HS-5 (cell line): ENCODE measurements around the gene CARD10.
"Not testable (repeated sequence)": the region's sequence is repeated elsewhere in the genome, so short reads cannot be mapped to it uniquely, and the experiment has no call there.

Experiments used
- DNase-seq: peaks from one replicate; pipeline ENCODE4 v3.0.0-alpha.2; 2012; ENCODE audit warnings: low read depth

The CARD10 gene

GRCh38 chr22:37485395-37486223 lies 33.6 kb downstream of the CARD10 start:
- no peak for DNase-seq

GRCh38 chr22:37484480-37485394 lies 34.5 kb downstream of the CARD10 start:
- DNase-seq = no peak

GRCh38 chr22:37483050-37483449 lies 36.2 kb downstream of the CARD10 start:
- no peak for DNase-seq

GRCh38 chr22:37482244-37482643 lies 37.0 kb downstream of the CARD10 start:
- DNase-seq = no peak

GRCh38 chr22:37481347-37481907 lies 37.8 kb downstream of the CARD10 start:
- DNase-seq = no peak

GRCh38 chr22:37480387-37481346 lies 38.5 kb downstream of the CARD10 start:
- DNase-seq = no peak

GRCh38 chr22:37479196-37479595 lies 40.0 kb downstream of the CARD10 start:
- no peak for DNase-seq

GRCh38 chr22:37476389-37477329 lies 42.6 kb downstream of the CARD10 start:
- DNase-seq = no peak

GRCh38 chr22:37474447-37475090 lies 44.6 kb downstream of the CARD10 start:
- DNase-seq = no peak

- no peak for DNase-seq
These were observed 45.7 kb downstream of the CARD10 start for GRCh38 chr22:37473437-37473946.

- no peak for DNase-seq
These were observed 46.7 kb downstream of the CARD10 start for GRCh38 chr22:37472418-37473006.

- no peak for DNase-seq
These were observed 47.3 kb downstream of the CARD10 start for GRCh38 chr22:37471727-37472417.

GRCh38 chr22:37470087-37470445 lies 49.1 kb downstream of the CARD10 start:
- DNase-seq = no peak

- no peak for DNase-seq
These were observed 49.7 kb downstream of the CARD10 start for GRCh38 chr22:37469416-37470086.

GRCh38 chr22:37468201-37468695 lies 51.0 kb downstream of the CARD10 start:
- DNase-seq = not testable (repeated sequence)

GRCh38 chr22:37467391-37467955 lies 51.7 kb downstream of the CARD10 start:
- DNase-seq = no peak

- no peak for DNase-seq
These were observed 55.0 kb downstream of the CARD10 start for GRCh38 chr22:37464181-37464580.

- no peak for DNase-seq
These were observed 56.2 kb downstream of the CARD10 start for GRCh38 chr22:37462983-37463382.
